Measurements from ENCODE around the gene ABR.

DNA sequence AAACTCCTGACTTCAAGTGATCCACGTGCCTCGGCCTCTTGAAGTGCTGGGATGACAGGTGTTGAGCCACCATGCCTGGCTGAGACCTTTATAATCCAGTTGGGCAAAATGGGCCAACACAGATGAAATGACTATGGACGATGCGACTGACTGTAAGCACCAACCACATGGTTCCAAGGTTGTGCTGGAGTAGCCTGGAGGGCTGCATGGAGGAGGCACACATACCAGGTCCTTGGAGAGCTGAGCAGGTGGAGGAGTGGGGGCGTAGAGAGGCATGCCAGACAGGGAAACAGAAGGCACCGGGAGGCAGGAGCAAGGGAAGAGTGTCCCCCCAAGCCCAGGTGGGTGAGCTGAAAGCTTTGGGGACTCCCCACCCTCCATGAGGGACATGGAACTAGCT, 85.2 kb downstream of the ABR start:
- no peak for TF ChIP-seq POLR2A (IDR thresholded peaks at IDR 0.05)
- TF ChIP-seq, protein P1, sequence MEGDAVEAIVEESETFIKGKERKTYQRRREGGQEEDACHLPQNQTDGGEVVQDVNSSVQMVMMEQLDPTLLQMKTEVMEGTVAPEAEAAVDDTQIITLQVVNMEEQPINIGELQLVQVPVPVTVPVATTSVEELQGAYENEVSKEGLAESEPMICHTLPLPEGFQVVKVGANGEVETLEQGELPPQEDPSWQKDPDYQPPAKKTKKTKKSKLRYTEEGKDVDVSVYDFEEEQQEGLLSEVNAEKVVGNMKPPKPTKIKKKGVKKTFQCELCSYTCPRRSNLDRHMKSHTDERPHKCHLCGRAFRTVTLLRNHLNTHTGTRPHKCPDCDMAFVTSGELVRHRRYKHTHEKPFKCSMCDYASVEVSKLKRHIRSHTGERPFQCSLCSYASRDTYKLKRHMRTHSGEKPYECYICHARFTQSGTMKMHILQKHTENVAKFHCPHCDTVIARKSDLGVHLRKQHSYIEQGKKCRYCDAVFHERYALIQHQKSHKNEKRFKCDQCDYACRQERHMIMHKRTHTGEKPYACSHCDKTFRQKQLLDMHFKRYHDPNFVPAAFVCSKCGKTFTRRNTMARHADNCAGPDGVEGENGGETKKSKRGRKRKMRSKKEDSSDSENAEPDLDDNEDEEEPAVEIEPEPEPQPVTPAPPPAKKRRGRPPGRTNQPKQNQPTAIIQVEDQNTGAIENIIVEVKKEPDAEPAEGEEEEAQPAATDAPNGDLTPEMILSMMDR (IDR thresholded peaks at IDR 0.05) = no peak
- TF ChIP-seq POLR2AphosphoS5 (IDR thresholded peaks at IDR 0.05) = no peak

All from prostate gland (tissue), 2 donors.